ENCODE data around the gene MLC1.

GRCh38 chr22:50070366-50070765 is 14.9 kb downstream of the MLC1 start:
- no peak for TF ChIP-seq ISL1 (CRISPR knock-in tag; IDR thresholded peaks at IDR 0.05)
- no peak for TF ChIP-seq PATZ1 (CRISPR knock-in tag; IDR thresholded peaks at IDR 0.05; ENCODE audit: borderline replicate concordance)
- TF ChIP-seq ZFP3 (CRISPR knock-in tag; IDR thresholded peaks at IDR 0.05) = no peak
- TF ChIP-seq CSDC2 (CRISPR knock-in tag; IDR thresholded peaks at IDR 0.05) = no peak
- no peak for TF ChIP-seq ZNF8 (CRISPR knock-in tag; IDR thresholded peaks at IDR 0.05)
- no peak for TF ChIP-seq TSHZ2 (CRISPR knock-in tag; IDR thresholded peaks at IDR 0.05)
- TF ChIP-seq TCF4 (CRISPR knock-in tag; IDR thresholded peaks at IDR 0.05; ENCODE audit: borderline replicate concordance) = no peak
- TF ChIP-seq CSRNP3 (CRISPR knock-in tag; IDR thresholded peaks at IDR 0.05) = no peak

Data from SK-N-SH treated with all-trans-retinoic acid at 6 μM for 48 hours (cell line).